Duodenal mucosa (tissue), 2 donors: ENCODE measurements around the gene MFAP2.

Experiments used
- H3K27ac ChIP-seq: one replicate; pipeline ENCODE4 v1.7.0; 2013; ENCODE audit warnings: low read depth, low read length
- H3K27me3 ChIP-seq, 2 donors: one replicate each; pipeline ENCODE4 v1.7.0; 2013; ENCODE audit warnings: low read length in 2 of 2, control low read depth in 1 of 2; ENCODE audit not compliant: insufficient read depth in 2 of 2, control insufficient read depth in 1 of 2
- H3K36me3 ChIP-seq, 2 donors: one replicate each; pipeline ENCODE4 v1.7.0; 2013; ENCODE audit warnings: low read length in 2 of 2, control low read depth in 1 of 2; ENCODE audit not compliant: insufficient read depth in 2 of 2, control insufficient read depth in 1 of 2
- H3K4me1 ChIP-seq, 2 donors: one replicate each; pipeline ENCODE4 v1.7.0; 2013; ENCODE audit warnings: low read length in 2 of 2, control low read depth in 1 of 2; ENCODE audit not compliant: insufficient read depth in 2 of 2, control insufficient read depth in 1 of 2
- H3K4me3 ChIP-seq, 2 donors: one replicate each; pipeline ENCODE4 v1.7.0; 2013; ENCODE audit warnings: low read length in 2 of 2, low read depth in 1 of 2
- H3K9ac ChIP-seq, 2 donors: one replicate each; pipeline ENCODE4 v1.7.0; 2013; ENCODE audit warnings: low read length in 2 of 2, low read depth in 1 of 2
- H3K9me3 ChIP-seq, 2 donors: one replicate each; pipeline ENCODE4 v1.7.0; 2013; ENCODE audit warnings: low read length in 2 of 2, control low read depth in 1 of 2; ENCODE audit not compliant: control insufficient read depth in 1 of 2

MFAP2 gene

DNA sequence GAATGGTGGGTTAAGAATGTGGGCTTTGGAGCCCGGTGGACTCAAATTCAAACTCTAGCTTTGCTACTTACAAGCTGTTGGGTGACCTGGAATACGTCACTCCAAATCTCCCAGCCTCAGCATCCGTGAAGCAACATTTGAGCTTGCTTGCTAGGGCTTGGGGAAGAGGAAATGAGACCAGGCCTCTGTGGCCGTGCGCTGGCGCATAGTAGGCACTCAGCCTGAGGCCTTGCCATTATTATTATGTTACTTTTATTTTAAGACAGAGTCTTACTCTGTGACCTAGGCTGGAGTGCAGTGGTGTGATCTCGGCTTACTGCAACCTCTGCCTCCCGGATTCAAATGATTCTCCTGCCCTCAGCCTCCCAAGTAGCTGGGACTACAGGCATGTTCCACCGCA is 12.3 kb upstream of the MFAP2 start:
- Histone ChIP-seq H3K9me3 (no peaks in the 10 kb centered on the region), H3K27me3 (no peaks in the 10 kb centered on the region), H3K9ac (no peak overlapping the region), H3K27ac (no peak overlapping the region), H3K36me3 (peaks cover under 1 to 25% of the 10 kb centered on the region in 2 donors), H3K4me1 (no peaks in the 10 kb centered on the region), H3K4me3 (no peak overlapping the region)

DNA sequence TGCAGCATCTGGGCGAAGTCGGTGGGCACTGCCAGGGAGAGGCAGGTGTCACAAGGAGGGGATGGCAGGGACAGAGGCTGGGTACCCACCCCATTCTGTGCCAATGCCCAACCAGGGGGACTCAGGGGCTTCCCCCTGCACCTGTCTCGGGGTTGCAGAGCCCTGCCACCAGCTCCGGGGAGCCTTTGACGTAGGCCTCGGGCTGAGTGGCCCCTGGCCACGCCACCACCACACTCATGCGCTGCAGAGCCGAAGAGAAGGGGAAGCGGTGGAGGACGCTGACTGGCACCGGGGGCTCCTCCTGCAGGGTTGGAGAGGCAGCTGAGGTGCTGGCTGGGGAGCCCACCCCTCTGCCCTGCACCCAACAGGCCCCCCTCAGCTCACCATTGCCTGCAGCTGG is 11.7 kb upstream of the MFAP2 start:
- H3K36me3 ChIP-seq: peaks cover 5 to 30% of the 10 kb centered on the region in 2 donors
- no peak overlapping the region for H3K9ac ChIP-seq
- no peak overlapping the region for H3K27ac ChIP-seq
- no peaks in the 10 kb centered on the region for H3K4me1 ChIP-seq
- H3K4me3 ChIP-seq: no peak overlapping the region
- no peaks in the 10 kb centered on the region for H3K27me3 ChIP-seq
- no peaks in the 10 kb centered on the region for H3K9me3 ChIP-seq

DNA sequence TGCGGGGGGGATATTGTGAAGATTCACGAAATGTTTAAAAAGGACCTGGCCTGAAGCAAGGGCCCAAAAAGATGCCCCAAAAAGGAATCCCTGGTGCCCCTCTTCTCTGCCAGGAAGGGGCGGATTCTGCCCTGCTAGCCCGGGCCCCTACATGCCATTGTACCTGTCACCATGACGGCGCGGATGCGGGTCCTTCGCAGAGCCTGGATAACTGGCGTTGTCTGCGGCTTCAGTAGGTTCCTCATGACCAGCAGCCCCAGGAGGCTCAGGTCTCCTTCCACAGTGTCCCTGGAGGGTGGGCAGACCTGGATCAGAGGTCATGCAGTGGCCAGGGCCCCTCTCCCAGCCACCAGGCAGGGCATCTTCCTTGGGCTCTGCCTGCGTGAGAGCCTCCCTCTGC is 11.2 kb upstream of the MFAP2 start:
- Histone ChIP-seq H3K36me3 (peaks cover 5 to 26% of the 10 kb centered on the region in 2 donors), H3K9ac (no peak overlapping the region), H3K27ac (no peak overlapping the region), H3K9me3 (no peaks in the 10 kb centered on the region), H3K4me3 (no peak overlapping the region), H3K4me1 (no peaks in the 10 kb centered on the region), H3K27me3 (no peaks in the 10 kb centered on the region)

DNA sequence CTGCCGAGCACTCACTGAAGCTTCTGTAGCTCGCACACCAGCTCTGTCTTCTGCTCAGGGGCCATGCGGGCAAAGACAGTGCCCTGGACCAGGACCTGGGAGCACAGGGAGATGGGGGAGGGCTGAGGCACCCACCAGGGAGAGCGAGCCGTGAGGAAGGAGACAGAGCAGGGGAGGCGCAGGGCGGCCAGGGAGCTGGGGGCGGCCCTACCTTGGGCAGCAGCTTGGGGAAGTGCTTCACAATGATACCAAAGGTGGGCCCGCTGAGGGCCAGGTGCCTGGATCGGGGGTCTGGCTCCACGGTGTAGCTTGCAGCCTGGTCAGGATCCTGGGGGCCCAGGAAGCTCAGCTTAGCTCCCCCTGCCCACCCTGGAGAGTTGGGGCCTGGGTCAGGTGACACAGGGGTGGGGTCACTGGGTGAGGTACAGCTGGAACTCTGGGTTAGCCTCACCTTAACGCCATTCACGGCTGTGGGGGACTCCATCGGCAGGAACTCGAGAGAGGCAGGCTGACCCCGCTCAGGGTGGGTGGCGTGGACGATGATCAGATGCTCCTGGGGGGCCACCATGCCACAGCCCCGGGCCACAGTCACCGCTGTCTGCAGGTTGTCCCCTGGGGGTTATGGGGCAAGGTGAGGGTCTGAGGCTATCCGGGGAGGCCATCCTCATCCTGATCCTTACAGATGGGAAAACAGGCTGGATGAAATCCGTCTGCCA is 9.4 kb upstream of the MFAP2 start:
- H3K4me1 ChIP-seq: no peaks in the 10 kb centered on the region
- no peak overlapping the region for H3K4me3 ChIP-seq
- no peak overlapping the region for H3K27ac ChIP-seq
- no peaks in the 10 kb centered on the region for H3K9me3 ChIP-seq
- no peak overlapping the region for H3K9ac ChIP-seq
- no peaks in the 10 kb centered on the region for H3K27me3 ChIP-seq
- H3K36me3 ChIP-seq: peaks cover 5 to 31% of the 10 kb centered on the region in 2 donors

DNA sequence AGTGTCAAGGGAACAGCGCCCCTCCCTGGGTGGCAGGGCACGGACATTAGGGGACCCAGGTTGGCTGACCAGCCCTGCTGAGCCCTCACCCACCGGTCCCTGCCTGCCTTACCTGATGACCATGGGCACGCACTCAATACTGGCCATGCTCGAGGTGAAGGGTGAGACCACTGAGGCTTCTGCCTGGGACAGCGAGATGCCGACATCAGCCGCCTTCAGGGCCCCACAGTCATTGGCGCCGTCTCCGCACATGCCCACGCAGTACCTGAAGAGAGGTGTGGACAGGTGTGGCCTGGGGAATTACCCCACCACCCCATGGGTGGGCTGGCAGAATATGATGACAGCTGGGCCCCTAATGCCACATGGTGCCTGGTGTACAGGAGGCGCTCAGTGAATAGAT is 7.8 kb upstream of the MFAP2 start:
- Histone ChIP-seq H3K27ac (no peak overlapping the region), H3K27me3 (no peaks in the 10 kb centered on the region), H3K4me1 (no peaks in the 10 kb centered on the region), H3K36me3 (peaks cover 5 to 31% of the 10 kb centered on the region in 2 donors), H3K9ac (no peak overlapping the region), H3K9me3 (no peaks in the 10 kb centered on the region), H3K4me3 (no peak overlapping the region)

DNA sequence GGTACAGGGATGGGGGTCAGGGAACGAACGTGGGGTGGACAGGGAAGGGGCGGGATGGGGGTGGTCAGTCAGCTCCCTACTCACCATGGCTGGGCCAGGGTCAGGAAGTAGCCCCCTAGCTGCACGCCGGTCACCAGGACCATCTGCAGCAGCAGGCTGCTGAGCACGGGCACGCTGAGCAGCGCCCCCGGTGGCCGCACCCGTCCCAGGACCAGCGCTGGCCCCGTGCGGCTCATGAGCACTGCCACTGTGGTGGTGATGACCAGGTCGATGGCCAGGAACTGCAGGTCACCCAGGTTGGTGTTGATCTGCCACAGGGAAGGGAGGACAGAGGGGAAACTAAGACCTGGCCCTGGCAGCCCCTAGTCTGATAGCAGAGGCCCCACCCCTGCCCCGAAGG is 6.5 kb upstream of the MFAP2 start:
- Histone ChIP-seq H3K9ac (no peak overlapping the region), H3K4me3 (no peak overlapping the region), H3K36me3 (peaks cover 5 to 31% of the 10 kb centered on the region in 2 donors), H3K9me3 (no peaks in the 10 kb centered on the region), H3K4me1 (no peaks in the 10 kb centered on the region), H3K27me3 (no peaks in the 10 kb centered on the region), H3K27ac (no peak overlapping the region)

DNA sequence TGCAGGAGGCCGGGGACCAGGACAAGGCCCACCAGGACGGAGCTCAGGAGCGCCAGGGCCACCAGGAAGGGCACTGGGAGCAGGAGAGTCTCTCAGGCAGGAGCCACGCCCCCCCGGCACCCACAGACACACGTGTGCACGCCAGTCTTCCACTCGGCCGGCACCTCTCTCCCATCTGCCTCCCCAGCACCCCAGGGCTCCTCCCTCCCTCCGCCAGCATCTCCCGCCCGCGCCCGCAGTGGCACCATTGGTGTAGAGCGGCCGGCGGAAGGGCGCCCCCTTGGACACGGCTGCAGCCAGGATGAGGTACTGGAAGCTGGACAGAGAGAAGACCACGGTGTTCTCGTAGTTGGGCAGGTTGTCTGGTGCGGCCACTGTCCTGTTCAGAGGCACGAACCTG is 6.1 kb upstream of the MFAP2 start:
- Histone ChIP-seq H3K4me1 (no peaks in the 10 kb centered on the region), H3K27ac (no peak overlapping the region), H3K9ac (no peak overlapping the region), H3K27me3 (peaks cover 0 to under 1% of the 10 kb centered on the region in 2 donors), H3K36me3 (peaks cover 5 to 29% of the 10 kb centered on the region in 2 donors), H3K9me3 (no peaks in the 10 kb centered on the region), H3K4me3 (no peak overlapping the region)

DNA sequence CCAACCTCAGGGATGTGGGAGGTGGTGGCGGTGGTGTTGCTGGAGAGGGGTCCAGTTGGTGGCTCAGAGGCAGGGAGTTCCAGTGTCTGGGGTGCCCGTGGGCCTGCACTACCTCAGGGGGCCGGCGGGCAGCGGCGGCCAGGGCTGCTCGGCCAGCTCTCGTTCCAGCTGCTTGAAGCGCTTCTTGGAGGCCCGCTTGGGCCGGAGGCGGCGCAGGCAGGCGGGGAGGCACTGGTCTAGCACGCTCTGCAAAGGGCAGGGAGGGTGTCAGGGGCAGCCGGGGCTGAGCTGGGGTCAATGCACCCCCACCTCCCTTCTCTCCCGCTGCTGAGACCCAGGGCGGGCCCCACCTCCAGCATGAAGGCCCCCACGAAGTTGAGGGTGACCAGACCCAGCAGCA is 5.7 kb upstream of the MFAP2 start:
- Histone ChIP-seq H3K9ac (no peak overlapping the region), H3K4me1 (no peaks in the 10 kb centered on the region), H3K27ac (no peak overlapping the region), H3K4me3 (no peak overlapping the region), H3K36me3 (peaks cover 5 to 28% of the 10 kb centered on the region in 2 donors), H3K27me3 (peaks cover 4 to 5% of the 10 kb centered on the region in 2 donors), H3K9me3 (no peaks in the 10 kb centered on the region)

DNA sequence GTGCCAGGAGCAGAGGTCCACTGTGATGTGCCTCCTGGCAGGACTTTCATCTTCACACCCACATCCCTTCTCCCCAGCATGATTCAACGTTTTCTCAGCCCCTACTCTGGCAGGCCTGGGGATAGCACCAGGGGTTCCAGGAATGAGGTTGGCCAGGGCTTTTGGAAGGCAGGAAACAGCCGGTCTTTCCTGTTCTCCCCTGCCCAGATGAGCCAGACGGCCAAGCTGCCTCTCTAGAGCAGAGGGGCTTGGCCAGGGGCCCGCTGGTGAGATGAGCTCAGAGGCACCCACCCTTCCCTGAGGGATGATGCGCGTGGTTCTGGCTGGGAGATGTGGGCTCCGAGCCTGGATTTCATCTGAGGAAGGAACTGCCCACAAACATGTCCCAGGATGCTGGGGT is 4.3 kb upstream of the MFAP2 start:
- no peaks in the 10 kb centered on the region for H3K9me3 ChIP-seq
- H3K27me3 ChIP-seq: peaks cover 9% of the 10 kb centered on the region in 2 donors
- no peaks in the 10 kb centered on the region for H3K4me1 ChIP-seq
- H3K36me3 ChIP-seq: peaks cover 5 to 21% of the 10 kb centered on the region in 2 donors
- no peak overlapping the region for H3K9ac ChIP-seq
- H3K4me3 ChIP-seq: no peak overlapping the region
- no peak overlapping the region for H3K27ac ChIP-seq

DNA sequence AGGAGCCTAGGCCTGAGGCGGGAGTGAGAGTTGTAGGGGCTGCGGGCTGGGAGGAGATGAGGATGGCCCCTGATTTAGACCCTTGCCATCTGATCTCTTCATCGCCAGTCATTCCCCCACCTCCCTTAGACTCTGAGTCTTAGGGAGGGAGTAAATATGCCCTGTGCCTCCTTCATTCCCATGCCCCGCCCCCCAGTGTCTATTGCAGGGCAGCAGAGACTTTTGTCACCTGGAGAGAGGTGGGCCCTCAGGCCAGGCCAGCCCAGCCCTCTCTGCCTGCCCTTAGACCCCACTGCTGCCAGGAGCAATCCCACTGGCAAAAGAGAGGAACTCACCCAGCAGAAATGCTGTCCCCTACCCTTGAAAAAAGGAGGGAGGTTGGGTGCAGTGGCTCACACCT is 3.2 kb upstream of the MFAP2 start:
- Histone ChIP-seq H3K4me1 (peaks cover 0 to under 1% of the 10 kb centered on the region in 2 donors), H3K9ac (no peak overlapping the region), H3K9me3 (no peaks in the 10 kb centered on the region), H3K36me3 (peaks cover 5 to 21% of the 10 kb centered on the region in 2 donors), H3K27ac (no peak overlapping the region), H3K27me3 (peaks cover 9% of the 10 kb centered on the region in 2 donors), H3K4me3 (no peak overlapping the region)
